ENCODE data around the gene OR2AE1. TPM values are rescaled to one million over a fixed set of nuclear protein-coding genes. Genes with fewer than 3 reads are reported as not detected.

The OR2AE1 gene
- total RNA-seq, 1 donor from 2014 or later: 0.15 TPM

DNA sequence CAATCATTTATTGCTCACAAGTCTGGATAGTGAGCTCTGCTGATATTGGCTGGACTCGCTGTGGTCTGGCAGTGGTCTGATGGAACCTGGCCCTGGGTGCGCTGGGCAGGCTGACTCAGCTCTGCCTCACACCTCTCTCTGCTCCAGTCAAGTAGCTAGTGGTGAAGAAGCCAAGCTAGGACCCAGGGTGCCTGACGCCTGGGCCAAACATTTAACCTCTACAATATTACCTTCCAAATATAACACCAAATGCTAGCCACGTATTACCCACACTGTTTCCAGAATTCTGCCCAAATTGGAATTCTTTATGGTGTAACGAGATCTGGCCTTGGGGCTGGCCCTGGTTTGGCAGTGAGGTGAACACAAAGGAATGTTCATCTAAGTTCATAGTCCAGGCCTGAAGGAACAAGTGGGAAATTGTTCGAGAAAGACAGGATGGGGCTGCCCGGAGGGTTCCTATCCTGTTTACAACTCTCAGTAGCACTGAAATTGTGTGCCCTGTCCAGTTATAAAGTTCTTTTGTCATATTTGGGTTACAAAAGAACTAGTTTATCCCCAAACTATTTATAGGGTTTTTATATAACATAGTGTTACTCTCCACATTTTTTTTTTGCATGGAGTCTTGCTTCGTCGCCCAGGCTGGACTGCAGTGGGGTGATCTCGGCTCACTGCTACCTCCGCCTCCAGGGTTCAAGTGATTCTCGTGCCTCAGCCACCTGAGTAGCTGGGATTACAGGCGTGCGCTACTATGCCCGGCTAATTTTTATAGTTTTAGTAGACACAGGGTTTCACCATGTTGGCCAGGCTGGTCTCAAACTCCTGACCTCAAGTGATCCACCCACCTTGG lies 16.3 kb downstream of the OR2AE1 start:
- DNase-seq (ENCODE audit: low read depth): peak; percentile 91

DNA sequence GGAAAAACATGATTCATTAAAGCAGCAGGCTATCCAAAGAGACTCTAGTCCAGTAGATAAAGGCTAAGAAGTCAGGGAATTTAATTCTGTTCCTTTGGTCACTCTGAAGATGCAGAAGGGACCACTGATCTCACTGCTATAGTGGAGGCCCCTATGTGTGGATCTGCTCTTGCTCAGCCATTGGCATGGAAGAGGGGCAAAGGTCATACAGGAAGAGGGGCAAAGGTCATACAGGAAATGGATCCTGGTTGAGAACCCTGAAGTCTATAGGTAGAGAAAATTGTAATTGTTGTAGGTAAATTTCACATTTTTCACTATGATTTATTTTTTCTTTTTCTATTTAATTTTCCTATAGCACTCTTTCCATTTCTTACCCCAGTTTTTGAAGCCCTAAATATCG lies 21.6 kb downstream of the OR2AE1 start:
- no peak for DNase-seq (ENCODE audit: low read depth)

DNA sequence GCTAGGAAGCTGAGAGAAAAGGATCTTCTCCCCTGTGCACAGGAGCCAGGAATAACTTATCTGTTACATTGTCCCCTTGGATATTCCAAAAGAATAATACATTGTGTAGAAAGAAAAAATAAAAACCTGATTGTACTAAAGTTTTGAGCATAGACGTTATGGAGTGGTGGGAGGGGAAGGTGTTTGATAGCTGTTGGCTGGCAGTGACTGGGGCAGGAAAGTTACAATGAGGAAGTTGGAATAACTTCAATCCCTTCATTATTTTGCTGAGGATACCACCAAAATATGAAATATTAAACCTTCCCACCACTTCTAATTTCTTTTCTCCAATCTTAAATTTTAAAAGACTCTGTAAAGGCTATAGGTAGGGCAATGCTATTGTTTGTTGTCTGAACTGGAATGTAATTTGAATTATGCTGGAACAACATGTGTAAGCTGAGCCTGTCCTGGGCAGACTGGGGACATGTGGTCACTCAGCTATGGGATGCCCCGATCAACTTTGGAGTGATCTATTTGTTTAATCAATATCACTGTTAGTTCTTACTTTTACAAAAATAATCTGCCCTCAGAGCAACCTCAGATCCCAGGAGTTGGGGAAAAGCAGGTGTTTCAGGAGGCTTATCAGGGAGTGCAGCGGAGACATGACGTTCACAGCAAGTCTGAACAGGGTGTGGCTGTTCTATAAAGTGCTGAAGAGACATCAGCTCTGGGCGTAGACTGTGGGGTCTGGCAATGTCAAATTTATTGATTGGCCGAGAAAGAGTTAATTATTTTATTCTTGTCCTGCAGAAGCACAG lies 28.2 kb downstream of the OR2AE1 start:
- DNase-seq (ENCODE audit: low read depth): no peak

DNA sequence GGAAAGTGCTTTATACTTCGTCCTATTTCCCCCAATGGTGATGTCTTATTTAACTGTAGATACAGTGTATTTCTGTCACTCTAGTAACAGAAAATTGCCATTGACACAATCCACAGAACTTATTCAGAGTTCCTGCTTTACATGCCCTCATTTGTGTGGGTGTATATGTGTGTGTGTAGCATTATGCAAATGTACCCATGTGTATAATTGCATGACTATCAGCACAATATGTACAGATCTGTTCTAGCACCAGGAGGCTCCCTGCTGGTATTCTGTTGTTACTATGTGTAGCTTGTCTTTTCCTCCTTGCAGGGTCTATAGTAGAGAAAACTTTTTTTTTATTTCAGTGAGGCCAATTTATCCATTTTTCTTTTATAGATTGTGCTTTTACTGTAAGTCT lies 32.5 kb downstream of the OR2AE1 start:
- DNase-seq (ENCODE audit: low read depth): no peak

DNA sequence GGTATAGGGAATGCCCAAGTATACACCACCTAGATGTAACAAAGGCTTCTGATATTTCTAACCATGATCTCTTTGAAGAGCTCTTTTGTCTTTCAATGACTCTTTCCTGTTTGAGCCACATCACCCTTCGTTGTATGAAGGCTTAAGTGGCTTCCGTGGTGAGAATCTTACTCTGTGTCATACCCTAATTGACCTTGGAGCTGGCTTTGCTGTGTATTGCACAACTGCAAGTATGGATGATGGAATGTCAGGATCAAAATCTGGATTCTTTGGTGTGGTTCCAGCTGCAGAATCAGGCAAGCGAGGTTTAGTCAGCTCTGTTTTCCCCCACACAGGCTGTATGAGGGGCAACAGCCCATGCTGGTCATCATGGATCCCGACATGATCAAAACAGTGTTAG lies 33.0 kb downstream of the OR2AE1 start:
- no peak for DNase-seq (ENCODE audit: low read depth)

DNA sequence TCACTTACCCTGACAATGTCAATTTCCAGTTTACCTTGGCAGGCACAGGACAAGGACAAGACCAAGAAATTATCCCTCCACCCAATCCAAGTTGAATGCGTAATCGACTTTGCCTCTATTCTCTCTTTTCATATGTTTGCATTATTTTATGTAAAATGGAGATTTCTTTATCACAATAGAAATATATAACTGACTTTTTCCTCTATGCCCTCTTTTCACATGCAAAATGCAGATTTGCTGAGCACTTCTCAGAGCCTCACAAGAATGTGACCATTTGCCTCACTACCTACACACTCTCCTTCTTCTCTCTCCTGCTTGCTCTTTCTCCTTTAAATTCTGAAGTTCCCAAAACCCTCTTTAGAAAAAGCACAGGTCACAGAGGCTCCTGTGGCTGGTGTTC lies 33.9 kb downstream of the OR2AE1 start:
- DNase-seq (ENCODE audit: low read depth): no peak

DNA sequence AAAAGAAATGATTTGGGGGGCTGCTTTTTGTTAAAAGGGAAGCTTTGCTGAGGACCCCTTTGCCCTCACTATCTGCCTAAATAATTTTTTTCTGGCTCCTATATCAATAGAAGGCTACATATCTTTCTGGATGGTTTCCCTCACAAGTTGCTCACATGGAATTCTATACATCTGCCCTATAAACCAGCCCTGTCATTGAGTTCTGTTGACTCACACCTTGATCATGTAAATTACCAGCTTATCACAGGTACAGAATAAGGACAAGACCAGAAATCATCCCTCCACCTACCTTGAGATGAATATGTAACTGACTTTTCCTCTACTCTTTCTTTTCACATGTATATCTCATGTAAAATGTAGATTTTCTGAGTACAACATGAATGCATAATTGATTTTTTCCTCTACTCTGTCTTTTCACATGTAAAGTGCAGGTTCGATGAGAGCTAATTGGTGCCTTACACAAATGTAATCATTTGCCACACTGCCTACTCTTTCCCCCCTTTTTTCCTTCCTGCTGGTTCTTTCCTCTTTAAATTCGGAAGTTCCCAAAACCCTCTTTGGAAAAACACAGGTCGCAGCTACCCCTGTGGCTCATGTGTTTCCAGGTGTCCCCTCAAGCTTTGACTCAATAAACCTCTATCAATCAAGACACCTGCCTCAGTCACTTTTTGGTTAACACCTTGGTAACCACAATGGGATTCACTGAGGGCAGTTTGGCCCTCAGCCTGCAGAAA lies 36.5 kb downstream of the OR2AE1 start:
- DNase-seq (ENCODE audit: low read depth): no peak

DNA sequence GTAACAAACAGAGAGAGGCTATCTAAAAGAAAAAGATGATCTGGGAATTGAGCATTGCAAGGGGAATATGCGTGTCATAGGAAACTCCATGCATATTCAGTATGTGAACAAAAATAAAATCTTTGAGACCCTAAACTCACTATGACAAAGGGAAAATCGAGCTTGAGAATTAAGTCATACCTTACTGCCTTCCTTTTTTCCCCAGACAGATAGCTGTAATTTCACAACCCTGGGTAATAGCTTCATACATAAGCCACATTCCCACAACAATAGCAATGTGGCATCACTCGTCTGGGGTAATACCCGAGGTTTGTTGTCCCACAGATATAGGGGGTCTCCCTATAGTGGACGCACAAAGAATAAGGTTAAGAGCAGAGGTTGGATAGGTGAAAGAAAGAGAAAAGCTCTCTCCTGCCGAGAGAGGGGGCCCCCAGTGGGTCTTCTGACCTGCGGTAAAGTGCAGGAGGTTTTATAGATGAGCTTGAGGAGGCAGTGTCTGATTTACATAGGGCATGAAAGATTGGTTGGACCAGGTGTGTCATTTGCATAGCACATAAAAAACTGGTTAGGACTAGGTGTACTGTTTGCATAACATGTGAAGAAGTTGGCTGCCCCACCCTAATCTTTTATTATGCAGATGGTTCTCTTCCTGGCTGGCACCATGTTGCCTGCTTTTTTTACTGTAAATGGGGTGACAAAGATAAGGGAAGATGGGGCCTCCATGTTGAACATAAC lies 37.4 kb downstream of the OR2AE1 start:
- peak; percentile 40 for DNase-seq (ENCODE audit: low read depth)

DNA sequence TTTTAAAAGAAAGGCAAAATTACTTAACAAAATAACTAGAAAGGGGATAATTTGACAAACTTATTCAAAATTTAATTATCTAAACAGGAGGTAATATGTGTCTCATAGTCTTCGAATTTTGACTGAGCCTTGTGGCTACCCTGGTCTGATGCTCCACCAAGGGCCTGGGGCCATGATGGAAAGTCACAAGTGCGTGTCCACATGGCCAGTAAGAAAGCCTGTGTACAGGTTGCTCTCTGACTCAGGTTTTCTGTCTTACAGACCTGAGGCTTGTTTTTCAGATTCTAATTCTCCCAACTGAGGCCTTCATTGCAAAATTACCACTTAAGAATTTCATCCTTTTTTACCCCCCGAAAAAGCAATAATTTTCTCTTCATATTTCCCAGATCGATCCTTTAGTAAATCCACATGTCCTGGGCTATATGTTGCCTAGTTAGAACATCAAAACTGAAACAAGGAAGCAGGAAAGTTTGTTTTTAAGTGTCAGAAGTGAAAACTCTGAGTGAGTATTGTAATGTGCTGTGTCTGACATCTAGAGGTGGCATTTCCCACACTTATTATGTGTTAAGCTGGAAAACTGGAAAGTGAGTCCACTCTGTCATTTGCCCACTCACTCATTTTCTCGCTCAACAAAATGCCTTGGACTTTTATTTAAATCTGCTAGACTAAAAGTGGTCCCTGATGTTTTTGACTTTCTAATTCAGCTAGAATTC lies 39.0 kb downstream of the OR2AE1 start:
- DNase-seq (ENCODE audit: low read depth): peak; percentile 75

DNA sequence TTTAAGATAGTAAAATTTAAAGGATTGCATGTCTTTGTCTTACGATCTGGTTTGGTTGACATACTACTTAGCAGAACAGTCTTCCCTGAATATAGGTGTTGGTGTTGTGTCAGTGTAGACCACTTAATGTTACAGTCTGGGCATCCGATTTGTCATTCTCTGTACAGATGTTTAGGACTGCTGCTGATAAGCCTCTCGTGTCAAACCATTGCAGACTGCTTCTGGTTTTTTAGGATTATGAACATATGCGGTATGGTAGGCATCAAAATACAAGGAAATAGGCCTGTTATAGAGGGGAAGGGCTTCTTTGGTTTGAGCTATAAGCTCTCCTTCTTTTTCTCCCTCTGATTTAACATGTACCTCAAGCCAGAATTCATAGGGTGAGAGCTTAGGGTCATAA lies 41.6 kb downstream of the OR2AE1 start:
- DNase-seq (ENCODE audit: low read depth): no peak

DNA sequence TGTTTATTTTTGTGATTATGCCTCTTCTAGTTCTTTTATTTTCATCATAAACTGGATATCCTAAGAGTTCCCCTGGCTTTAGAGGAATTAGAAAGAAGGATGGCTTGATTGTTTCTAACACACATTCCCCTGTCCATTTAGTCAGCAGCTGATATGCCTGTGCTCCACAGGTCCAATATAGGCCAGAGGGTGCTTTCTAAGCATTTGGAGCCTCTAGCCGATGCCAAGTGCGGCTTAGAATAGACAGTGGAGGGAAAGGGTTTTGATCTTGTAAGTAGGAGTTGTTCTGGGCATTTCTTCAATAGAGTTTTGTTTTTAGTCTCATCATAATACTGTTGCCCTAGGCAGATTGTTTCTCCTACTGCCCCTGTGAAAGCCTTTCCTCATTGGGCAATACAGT lies 42.5 kb downstream of the OR2AE1 start:
- DNase-seq (ENCODE audit: low read depth): no peak

DNA sequence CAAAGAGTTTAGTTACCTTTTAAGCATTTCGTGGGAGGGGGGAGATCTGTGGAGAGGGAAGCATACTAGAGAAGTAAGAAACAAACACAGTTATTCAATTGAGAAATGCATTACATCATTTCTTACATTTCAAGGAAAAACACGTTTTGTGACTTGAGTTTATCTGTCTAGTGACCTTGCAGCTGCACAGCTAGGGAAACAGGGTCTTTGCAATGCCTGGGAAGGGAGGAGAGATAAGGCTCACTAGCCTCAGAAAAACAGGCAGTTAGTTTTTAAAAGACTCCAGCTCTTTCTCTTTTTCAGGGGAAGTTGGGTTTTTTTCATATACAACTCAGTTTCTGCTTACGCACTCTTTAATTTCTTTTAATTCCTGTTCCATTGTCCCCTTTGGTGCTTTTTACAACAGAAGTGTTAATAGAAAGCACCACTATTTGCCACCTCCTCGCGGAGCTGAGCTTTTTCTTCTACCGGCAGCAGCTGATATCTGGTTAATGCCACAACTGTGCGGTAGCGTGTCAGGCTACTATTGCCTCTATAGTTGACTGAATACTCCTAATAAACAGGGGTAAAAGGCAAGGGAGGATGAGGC lies 43.5 kb downstream of the OR2AE1 start:
- DNase-seq (ENCODE audit: low read depth): no peak

DNA sequence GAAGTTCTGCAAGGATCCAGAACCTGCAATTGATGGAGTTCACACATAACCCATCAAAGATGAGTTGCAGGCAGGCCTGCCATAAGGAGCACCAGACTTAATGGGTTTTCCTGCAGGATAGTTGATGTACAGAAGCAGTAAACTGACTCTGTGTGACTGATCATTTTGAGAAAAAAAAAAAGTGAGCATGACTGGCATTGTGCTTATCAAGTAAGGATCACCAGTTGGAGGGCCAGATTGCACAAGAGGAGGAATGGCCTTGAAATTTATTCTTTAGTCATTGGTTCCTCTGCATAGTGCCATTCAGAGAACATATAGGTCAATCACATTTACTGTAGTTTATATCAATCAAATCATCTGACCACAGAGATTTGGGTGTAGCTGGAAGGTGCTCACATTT lies 45.2 kb downstream of the OR2AE1 start:
- DNase-seq (ENCODE audit: low read depth): no peak

DNA sequence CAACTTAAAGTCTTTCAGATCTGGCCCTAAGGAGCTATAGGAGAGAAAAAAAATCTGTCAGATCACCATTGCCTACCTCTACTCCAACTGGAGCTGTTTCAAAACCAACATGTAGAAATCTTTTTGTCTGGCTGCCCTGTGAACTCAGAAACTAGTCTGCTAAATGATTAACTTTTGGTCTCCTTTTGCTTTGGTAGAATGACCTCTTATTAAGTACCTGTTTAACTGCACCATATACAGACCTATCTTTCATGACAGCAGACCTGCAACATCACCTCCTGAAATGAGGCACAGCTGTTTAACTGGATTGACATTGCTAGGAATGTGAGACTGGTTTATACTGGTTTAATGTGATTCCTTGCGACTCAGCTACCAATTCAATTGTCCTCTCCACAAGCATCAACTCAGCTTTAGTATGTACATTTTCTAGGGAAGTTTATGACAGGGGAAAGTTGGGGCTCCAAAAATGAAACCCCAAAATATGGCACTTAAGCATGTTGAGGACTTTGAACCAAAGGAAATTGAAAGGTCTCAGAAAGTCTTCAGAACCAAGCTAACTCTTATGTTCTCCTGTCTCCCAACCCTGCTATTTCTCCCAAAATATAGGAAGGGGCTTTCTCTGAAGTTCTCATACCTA lies 47.2 kb downstream of the OR2AE1 start:
- DNase-seq (ENCODE audit: low read depth): peak; percentile 94

DNA sequence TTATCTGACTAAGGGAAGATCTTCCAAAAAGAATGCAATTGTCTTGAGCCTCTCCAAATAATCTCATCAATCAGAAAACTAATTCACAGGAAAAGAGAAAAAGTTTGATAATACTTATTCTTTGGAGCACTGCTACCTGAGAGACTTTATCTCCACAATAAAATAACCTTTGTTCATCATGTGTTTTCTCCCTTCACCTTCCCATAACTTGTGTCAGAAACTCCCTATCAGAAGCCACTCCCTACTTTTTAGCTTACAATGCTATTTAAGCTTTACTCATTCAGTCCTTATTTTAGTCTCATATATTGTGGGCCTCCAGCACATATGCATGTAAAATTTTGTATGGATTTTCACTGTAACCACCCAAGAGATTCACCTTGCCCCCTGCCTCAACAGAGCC lies 48.0 kb downstream of the OR2AE1 start:
- no peak for DNase-seq (ENCODE audit: low read depth)

DNA sequence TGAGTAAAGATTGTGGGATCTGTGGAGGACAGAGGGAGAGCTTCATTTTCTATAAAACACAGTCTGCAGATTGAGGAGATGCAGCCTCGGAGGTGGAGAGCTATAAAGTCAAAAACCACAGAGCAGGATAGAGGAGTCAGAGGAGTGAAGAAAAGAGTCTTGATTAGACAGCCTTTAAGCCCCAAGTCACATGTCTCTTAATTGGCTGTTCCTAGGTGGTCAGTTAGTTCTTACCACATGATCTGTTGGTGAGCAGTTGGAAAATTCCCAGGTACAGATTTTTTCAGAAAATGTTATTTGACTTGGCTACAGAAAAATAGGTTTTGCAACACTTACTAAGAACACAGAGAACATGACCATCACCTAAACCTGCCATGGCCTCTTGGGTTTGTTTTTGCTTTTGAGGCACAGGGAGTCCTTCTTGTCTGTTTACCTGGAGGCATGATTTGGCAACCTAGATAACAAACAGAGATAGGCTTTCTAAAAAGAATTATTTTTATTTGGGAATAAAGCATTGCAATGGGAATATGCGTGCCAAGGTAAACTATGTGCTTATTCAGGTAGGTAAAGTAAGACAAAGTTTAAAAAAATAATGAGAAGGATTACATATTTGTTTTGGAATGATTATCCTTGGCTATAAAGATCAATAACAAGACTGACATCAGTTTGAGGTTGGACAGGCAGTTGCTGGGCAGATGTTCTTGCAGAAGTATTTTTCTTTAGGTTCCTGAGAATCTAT lies 49.6 kb downstream of the OR2AE1 start:
- peak; percentile 84 for DNase-seq (ENCODE audit: low read depth)

Data from renal cortical epithelial cell (primary cell).